Eye (tissue), 1 donor: Measurements from ENCODE around the gene SLC13A3.
A peak's percentile ranks its signal among the peaks of the same experiment; 100 is the strongest.

Source experiments
- DNase-seq: peaks from one replicate; pipeline ENCODE4 v3.0.0-alpha.2; 2015

SLC13A3 gene

DNA sequence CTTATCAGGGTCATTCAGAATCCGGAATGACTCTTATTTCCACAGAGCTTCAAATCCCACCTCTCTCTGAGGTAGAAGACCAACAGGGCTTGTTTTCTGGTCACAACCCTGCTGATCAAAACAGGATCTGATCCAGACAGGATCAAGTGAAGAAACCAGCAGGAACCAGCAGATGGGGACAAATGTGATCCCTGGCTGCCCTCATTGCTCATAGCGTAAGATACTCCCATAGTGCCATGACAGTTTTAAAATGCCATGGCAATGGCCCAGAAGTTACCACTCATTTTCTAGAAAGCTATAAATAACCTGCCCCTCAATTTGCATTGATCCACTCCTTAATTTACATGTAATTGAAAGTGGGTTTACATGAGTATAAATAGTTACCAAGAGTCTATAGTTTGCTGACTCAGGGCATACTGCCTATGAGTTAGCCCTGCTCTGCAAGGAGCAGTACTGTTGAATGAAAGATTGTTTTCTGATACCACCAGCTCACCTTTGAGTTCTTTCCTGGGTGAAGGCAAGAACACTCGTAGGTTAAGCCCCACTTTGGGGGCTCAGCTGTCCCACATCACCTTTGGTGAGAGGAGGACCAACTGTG, 131.7 kb downstream of the SLC13A3 start:
- no peak for DNase-seq

DNA sequence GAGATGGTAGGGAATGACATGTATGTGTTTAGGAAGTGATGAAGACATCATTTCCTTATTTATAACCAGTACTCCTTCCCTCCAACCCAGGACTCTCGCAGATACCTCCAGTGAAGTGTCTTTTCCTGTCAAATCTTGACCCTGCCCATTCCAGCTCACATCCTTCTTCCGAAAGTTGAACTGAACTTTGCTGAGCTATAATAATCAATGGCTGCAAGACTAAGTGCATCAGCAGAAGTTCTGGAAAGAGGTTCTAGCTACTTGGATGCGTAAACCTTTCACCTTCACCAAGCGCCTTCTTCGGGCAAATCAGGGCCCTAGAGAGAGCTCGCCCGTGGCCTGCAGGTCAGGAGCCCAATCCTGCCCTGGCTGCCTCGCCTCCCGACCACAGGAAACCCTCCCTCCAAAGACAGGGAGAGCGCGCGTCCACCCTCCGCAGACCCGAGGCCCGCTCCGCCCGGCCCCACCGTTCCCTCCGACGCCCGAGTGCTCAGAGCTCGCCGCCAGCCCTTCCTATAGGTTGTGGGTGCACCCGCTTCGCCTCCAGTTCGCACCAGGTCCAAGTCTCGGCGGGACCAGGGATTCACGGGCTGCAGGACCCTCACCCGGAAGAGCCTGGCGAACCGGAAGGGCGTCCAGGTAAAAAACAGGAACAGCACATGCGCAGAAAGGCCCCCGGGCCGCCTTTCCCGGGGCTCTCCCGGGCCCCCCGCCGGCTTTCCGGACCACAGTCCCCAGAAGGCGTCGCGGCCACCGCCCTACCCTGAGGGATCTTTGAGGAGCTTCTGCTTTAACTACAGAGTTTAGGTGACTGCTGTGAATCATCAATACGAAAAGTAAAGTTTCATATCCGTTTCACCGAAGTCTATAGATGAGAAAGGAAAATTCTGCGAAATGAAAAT, 138.1 kb downstream of the SLC13A3 start, which contains the start of gene ZNF334:
TSS of gene ZNF334 (minus strand) at position 617 of the 902 bp plus-strand sequence. CDS start 1,457 bp downstream, outside the sequence.
- peak; percentile 92 for DNase-seq

DNA sequence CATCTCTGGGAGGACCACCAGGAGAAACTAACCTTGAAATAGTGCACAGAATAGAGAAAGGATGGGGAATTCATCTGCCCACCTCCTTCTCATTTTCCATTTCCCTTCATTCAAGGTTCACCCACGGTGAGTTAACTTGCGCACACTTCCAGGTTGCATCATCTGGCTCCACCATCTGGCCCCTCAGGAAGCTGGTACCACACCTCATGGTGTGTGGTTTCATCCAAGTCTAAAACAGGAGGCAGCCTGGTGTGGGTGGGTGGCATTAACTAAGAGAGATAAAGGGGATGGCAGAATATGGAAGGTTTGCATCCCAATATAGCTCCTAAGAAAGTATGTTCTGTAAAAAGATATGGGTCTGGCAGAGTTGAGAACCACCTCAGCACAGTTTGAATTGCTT, 141.7 kb downstream of the SLC13A3 start:
- no peak for DNase-seq
